ENCODE measurements around the gene AMBN. TPM values are rescaled to one million over a fixed set of nuclear protein-coding genes. Genes with fewer than 3 reads are reported as not detected.

AMBN gene
- total RNA-seq, 1 experiment from 2014 or later: not detected

DNA sequence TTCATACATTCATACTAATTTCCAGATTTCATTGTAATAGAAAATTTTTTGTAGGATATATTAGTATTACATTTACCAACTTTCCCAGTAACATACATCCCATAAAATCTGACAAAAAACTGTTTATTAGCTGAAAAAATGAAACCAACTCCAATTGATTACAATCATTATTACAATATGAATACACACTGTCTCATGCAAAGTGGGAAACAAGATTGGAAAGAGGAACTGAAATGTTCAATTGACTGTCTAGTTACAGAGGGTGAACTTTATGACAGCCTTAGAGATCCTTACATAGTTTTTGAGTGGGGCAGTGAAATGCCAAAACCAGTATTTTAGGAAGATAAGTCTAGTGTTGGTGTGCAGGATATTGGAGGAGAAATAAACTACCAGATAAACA is 2.3 kb upstream of the AMBN start:
- Histone ChIP-seq H3K4me1 (ENCODE audit: control insufficient read depth in 1 of 2, insufficient read depth in 2 of 2, low read length in 2 of 2) (peaks cover 4 to 5% of the 10 kb centered on the region in 2 experiments; a peak in 3 of 4 replicates), H3K79me2 (ENCODE audit: insufficient read depth, low read length) (no peaks in the 10 kb centered on the region), H3K9me2 (ENCODE audit: insufficient read depth) (no peaks in the 10 kb centered on the region), H3K27me3 (ENCODE audit: insufficient read depth, low read length) (no peaks in the 10 kb centered on the region), H4K20me1 (ENCODE audit: insufficient read depth) (no peaks in the 10 kb centered on the region), H3K9me3 (ENCODE audit: control insufficient read depth in 1 of 2, insufficient read depth in 1 of 2, low read depth in 1 of 2, low read length in 2 of 2) (no peaks in the 10 kb centered on the region), H3K9ac (ENCODE audit: low read length) (no peak overlapping the region), H3K36me3 (ENCODE audit: control insufficient read depth in 1 of 2, insufficient read depth in 2 of 2, low read length in 2 of 2) (no peaks in the 10 kb centered on the region), H3K4me2 (ENCODE audit: low read length) (no peak overlapping the region), H2AFZ (ENCODE audit: low read depth, low read length, poor library complexity, severe bottlenecking) (no peak overlapping the region), H3K4me3 (replicated peaks in 1 of 2; ENCODE audit: low read depth in 1 of 2, low read length in 2 of 2) (no peak overlapping the region), H3K27ac (ENCODE audit: low read depth, low read length) (no peak overlapping the region)
- BruUV-seq (replicated peaks): no TSS peak
- intact Hi-C loops (cut with micrococcal nuclease): no loop called here
- POLR2A ChIA-PET: no interaction called here
- DNase-seq (ENCODE audit: low read depth, low spot score): no peak
- RAD21 ChIA-PET (ENCODE audit: low non-redundant PET in 1 of 2, low total read pairs in 2 of 2, uncharacterized antibody in 2 of 2, unreplicated experiment in 2 of 2): no interaction called here
- TF ChIP-seq ZFX (IDR thresholded peaks at IDR 0.05): no peak
- TF ChIP-seq, protein P1, sequence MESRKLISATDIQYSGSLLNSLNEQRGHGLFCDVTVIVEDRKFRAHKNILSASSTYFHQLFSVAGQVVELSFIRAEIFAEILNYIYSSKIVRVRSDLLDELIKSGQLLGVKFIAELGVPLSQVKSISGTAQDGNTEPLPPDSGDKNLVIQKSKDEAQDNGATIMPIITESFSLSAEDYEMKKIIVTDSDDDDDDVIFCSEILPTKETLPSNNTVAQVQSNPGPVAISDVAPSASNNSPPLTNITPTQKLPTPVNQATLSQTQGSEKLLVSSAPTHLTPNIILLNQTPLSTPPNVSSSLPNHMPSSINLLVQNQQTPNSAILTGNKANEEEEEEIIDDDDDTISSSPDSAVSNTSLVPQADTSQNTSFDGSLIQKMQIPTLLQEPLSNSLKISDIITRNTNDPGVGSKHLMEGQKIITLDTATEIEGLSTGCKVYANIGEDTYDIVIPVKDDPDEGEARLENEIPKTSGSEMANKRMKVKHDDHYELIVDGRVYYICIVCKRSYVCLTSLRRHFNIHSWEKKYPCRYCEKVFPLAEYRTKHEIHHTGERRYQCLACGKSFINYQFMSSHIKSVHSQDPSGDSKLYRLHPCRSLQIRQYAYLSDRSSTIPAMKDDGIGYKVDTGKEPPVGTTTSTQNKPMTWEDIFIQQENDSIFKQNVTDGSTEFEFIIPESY (IDR thresholded peaks at IDR 0.05; ENCODE audit: extremely low read depth, insufficient replicate concordance, low read length): no peak
- no peak for TF ChIP-seq YY1 (IDR thresholded peaks at IDR 0.05; ENCODE audit: extremely low read depth, insufficient replicate concordance, low read depth, low read length)
- TF ChIP-seq ZNF274 (IDR thresholded peaks at IDR 0.05; ENCODE audit: low read depth, low read length): no peak
- TF ChIP-seq ELF1 (IDR thresholded peaks at IDR 0.05; ENCODE audit: borderline replicate concordance, low read depth): no peak
- TF ChIP-seq TCF7L2 (IDR thresholded peaks at IDR 0.05; ENCODE audit: borderline replicate concordance, extremely low read depth, insufficient read depth, insufficient read length): no peak
- no peak for TF ChIP-seq RAD21 (IDR thresholded peaks at IDR 0.05; ENCODE audit: low read depth)
- TF ChIP-seq SRF (IDR thresholded peaks at IDR 0.05; ENCODE audit: low read depth): no peak
- no peak for TF ChIP-seq SP1 (IDR thresholded peaks at IDR 0.05; ENCODE audit: low read depth)
- TF ChIP-seq SIN3A (IDR thresholded peaks at IDR 0.05; ENCODE audit: low read depth): no peak
- no peak for TF ChIP-seq EZH2phosphoT487 (IDR thresholded peaks at IDR 0.05; ENCODE audit: borderline replicate concordance)
- TF ChIP-seq POLR2AphosphoS5 (IDR thresholded peaks at IDR 0.05; ENCODE audit: low read depth, low read length): no peak
- TF ChIP-seq, protein P2, sequence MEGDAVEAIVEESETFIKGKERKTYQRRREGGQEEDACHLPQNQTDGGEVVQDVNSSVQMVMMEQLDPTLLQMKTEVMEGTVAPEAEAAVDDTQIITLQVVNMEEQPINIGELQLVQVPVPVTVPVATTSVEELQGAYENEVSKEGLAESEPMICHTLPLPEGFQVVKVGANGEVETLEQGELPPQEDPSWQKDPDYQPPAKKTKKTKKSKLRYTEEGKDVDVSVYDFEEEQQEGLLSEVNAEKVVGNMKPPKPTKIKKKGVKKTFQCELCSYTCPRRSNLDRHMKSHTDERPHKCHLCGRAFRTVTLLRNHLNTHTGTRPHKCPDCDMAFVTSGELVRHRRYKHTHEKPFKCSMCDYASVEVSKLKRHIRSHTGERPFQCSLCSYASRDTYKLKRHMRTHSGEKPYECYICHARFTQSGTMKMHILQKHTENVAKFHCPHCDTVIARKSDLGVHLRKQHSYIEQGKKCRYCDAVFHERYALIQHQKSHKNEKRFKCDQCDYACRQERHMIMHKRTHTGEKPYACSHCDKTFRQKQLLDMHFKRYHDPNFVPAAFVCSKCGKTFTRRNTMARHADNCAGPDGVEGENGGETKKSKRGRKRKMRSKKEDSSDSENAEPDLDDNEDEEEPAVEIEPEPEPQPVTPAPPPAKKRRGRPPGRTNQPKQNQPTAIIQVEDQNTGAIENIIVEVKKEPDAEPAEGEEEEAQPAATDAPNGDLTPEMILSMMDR (IDR thresholded peaks at IDR 0.05 in 2 of 3, conservative IDR thresholded peaks at IDR 0.05 in 1 of 3; ENCODE audit: borderline replicate concordance in 1 of 3, insufficient read depth in 1 of 3, low read depth in 2 of 3, low read length in 2 of 3): no peak
- TF ChIP-seq, protein P3, sequence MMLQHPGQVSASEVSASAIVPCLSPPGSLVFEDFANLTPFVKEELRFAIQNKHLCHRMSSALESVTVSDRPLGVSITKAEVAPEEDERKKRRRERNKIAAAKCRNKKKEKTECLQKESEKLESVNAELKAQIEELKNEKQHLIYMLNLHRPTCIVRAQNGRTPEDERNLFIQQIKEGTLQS (IDR thresholded peaks at IDR 0.05): no peak
- TF ChIP-seq POLR2A (IDR thresholded peaks at IDR 0.05; ENCODE audit: borderline replicate concordance, extremely low read depth, insufficient read depth, insufficient read length): no peak
- TF ChIP-seq JUND (IDR thresholded peaks at IDR 0.05): no peak
- no peak for TF ChIP-seq CEBPB (IDR thresholded peaks at IDR 0.05; ENCODE audit: low read depth)
- ATAC-seq: no peak
- CTCF ChIA-PET: no interaction called here
